ENCODE data around the gene ACTL8.

DNA sequence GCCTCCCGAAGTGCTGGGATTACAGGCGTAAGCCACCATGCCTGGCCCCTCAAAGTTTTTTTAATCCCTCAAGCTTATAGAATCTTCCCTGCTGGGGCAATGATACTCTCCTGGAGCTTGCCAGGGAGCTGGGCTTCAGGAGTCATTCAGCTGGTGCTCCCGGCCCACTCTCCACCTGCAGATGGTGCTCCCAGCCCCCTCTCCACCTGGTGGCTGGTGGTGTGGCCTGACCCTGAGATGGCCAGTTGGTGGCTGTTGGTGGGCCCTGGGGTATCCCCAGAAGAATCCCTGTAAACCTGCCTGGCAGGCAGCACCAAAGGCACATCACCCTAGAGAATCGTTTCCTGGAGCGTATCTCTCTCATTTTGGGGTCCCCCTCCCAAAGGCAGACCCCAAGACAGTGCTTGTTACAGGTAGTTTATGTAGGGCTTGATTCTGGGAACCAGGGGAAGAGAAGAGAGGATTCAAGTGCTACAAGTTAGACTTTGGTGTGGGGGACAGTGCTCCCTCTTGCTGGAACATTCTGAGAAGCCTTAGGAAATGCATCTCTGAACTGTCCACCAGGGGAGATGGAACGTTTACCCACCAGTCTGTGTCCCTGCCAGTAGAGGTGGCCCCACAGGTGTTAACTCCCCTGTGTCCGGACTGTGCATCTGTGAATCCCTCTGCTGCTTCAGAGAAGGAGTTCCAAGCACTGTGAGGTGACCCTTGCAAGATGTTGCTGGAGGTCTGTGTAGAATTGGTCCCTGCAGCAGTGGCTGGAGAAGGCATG lies 29.1 kb upstream of the ACTL8 start:
- TF ChIP-seq, protein P1, sequence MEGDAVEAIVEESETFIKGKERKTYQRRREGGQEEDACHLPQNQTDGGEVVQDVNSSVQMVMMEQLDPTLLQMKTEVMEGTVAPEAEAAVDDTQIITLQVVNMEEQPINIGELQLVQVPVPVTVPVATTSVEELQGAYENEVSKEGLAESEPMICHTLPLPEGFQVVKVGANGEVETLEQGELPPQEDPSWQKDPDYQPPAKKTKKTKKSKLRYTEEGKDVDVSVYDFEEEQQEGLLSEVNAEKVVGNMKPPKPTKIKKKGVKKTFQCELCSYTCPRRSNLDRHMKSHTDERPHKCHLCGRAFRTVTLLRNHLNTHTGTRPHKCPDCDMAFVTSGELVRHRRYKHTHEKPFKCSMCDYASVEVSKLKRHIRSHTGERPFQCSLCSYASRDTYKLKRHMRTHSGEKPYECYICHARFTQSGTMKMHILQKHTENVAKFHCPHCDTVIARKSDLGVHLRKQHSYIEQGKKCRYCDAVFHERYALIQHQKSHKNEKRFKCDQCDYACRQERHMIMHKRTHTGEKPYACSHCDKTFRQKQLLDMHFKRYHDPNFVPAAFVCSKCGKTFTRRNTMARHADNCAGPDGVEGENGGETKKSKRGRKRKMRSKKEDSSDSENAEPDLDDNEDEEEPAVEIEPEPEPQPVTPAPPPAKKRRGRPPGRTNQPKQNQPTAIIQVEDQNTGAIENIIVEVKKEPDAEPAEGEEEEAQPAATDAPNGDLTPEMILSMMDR (optimal IDR thresholded peaks at IDR 0.05 in 1 of 3, IDR thresholded peaks at IDR 0.05 in 1 of 3, conservative IDR thresholded peaks at IDR 0.05 in 1 of 3; ENCODE audit: extremely low read depth in 1 of 3, insufficient read depth in 2 of 3, low read length in 3 of 3) = no peak
- no peak for TF ChIP-seq EZH2 (IDR thresholded peaks at IDR 0.05; ENCODE audit: low read length)

Data from keratinocyte (primary cell).